Mononuclear cell (primary cell): ENCODE data around the gene AEN. TPM values are rescaled to one million over a fixed set of nuclear protein-coding genes. Genes with fewer than 3 reads are reported as not detected.

ENCODE experiments used
- H3K27me3 ChIP-seq: 2 replicates; pipeline ENCODE4 v1.6.0; 2011; ENCODE audit warnings: low read length, control low read depth; ENCODE audit not compliant: insufficient read depth
- H3K4me1 ChIP-seq: 2 replicates; pipeline ENCODE4 v1.5.1; 2011; ENCODE audit warnings: mild to moderate bottlenecking, low read length, control low read depth; ENCODE audit not compliant: insufficient read depth
- H3K4me3 ChIP-seq: 2 replicates; pipeline ENCODE4 v1.5.1; 2011; ENCODE audit warnings: mild to moderate bottlenecking, low read length, moderate library complexity
- H3K9me3 ChIP-seq: 2 replicates; pipeline ENCODE4 v1.5.1; 2011; ENCODE audit warnings: low read depth, mild to moderate bottlenecking, control low read depth, low read length
- total RNA-seq: library from RNA; depleted of rRNA; stranded (reverse); fragments of >200 nt; gene quantifications from one replicate; pipeline ENCODE4 v1.2.3, GENCODE V29; 2012

Gene AEN
- total RNA-seq, 1 donor = 38.9 TPM

DNA sequence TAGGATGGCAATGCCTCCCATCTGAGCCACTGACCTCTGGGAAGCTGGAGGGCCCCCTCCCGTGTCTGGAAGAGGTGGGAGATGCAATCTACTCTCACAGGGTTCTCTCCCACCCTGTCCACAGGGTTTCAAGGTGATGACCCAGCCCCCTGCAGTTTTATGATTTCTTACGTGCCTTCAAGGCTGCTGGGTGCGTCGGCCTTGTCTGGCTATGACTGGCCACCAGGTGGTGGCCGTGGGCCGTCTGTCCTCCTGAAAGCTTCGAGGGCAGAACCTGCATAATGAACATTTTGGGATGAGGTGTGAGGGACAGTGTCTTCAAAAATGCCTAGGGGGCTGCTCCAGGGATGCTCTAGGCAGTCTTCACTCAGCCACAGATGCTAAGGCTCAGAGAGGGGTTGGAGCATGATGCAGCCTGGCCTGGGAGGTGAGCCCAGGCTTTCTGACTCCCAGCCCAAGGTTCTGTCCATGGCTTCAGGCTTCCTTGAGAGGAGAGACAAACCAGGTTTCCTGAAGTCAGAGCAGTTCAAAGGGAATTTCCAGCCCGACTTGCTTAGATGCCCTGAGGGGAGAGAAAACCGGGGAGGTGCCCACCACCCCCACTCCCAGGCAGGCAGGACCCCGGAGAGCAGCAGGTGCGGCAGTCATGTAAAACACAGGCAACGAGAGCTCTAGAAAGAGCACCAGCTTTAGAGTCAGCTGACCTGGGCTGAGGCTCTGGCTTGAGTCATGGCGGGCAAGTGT, 36.4 kb downstream of the AEN start:
- no peaks in the 10 kb centered on the region for H3K27me3 ChIP-seq
- H3K4me3 ChIP-seq = no peak overlapping the region
- no peaks in the 10 kb centered on the region for H3K9me3 ChIP-seq
- peaks cover 63% of the 10 kb centered on the region for H3K4me1 ChIP-seq

- H3K9me3 ChIP-seq = no peaks in the 10 kb centered on the region
- no peaks in the 10 kb centered on the region for H3K27me3 ChIP-seq
- H3K4me1 ChIP-seq = peaks cover 54% of the 10 kb centered on the region
- no peak overlapping the region for H3K4me3 ChIP-seq
Observed at GRCh38 chr15:88658070-88658965, 37.2 kb downstream of the AEN start.

DNA sequence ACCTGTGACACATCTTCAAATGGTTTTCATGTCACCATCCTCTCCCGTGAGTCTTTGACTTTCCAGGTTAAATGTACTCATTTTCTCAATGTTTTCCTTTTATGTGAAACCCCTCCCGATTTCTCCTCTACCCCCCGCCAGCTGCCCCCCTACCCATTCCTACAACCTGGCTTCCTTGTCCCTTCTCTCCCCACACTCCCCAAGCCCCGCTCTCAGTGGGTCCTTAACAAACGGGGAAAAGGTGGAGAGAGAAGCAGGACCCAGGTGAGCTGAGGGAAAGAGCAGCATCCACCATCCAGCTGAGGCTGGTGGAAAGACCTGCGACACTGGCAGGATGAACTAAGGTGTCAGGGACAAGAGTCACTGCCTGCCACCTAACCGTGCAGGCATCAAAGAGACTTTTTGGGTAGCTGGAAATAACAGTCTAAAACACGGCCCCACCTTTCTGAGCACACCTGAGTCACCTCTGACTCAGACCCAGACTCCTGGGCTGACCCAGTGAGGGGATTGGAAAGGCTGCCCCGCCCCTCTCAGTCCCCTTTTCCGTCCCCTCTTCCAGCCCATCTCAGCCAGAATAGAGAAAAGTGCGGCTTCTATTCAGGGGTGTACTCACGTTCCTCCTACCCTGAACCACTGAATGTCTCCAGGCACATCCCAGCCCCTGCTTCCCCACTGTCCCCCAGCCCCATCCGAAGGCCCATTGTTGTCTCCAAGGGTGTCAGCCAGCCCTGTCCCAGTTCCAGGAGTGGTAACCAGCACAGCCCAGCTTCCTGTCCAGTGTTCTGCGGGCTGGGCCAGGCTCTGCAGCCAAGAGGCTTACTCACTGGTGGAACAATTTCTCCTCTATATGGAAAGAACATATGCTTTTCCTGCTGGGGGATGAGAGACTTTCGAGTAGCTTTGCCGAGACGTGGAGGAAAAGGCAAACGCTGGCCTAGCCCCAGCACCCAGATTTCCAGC, 38.1 kb downstream of the AEN start:
- H3K9me3 ChIP-seq = no peaks in the 10 kb centered on the region
- H3K4me3 ChIP-seq = no peak overlapping the region
- peaks cover 55% of the 10 kb centered on the region for H3K4me1 ChIP-seq
- no peaks in the 10 kb centered on the region for H3K27me3 ChIP-seq

GRCh38 chr15:88661041-88661700, 40.0 kb downstream of the AEN start:
- H3K4me3 ChIP-seq = no peak overlapping the region
- H3K4me1 ChIP-seq = peaks cover 36% of the 10 kb centered on the region
- H3K27me3 ChIP-seq = no peaks in the 10 kb centered on the region
- no peaks in the 10 kb centered on the region for H3K9me3 ChIP-seq

DNA sequence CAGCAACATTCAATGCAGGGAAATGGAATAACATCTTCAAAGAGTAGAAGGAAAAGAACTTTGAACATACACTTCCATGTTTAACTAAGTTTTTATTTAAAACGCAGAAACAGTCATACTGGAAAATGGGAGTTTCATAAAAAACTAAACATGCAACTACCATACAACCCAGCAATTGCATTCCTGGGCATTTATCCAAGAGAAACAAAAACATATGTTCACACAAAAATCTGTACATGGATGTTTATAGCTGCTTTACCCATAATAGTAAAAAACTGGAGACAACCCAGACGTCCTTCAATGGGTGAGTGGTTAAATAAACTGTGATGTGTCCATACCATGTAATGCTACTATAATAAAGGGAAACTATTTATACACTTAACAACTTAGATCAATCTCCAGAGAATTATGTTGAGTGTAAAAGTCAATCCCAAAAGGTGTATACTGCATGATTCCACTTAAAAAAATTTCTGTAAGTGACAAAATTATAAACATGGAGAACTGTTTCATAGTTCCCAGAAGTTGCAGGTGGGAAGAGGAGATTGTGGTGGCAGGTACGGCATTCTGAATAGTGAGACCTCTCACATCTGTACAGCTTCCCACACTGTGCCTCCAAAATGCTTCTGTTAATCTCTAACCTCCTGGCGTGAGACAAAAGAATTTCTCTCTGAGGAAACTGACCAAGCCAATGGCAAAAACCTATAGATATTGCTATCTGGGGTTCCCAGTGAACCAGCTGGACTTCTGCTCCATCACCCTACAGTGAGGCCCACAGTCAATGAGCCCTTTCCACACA, 40.8 kb downstream of the AEN start:
- Histone ChIP-seq H3K27me3 (no peaks in the 10 kb centered on the region), H3K4me3 (no peak overlapping the region), H3K4me1 (peaks cover 28% of the 10 kb centered on the region), H3K9me3 (no peaks in the 10 kb centered on the region)

DNA sequence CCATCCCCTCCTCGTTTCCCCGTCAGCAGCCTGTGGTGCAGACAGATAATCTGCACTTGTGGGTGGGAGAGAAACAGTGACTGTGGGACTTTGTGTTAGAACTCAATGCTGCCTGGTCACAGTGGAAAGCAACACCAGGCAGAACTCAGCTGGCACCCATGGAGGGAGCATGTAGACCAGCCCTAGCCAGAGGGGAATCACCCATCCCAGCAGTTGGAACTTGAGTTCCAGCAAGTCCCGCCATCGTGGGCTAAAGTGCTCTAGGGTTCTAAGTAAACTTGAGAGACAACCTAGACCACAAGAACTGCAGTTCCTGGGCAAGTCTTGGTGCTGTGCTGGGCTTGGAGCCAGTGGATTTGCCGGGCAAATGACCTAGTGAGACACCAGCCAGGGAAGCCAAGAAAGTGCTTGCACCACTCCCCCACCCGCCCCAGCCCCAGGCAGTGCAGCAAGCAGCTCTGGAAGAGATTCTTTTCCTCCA, 42.0 kb downstream of the AEN start:
- Histone ChIP-seq H3K4me3 (no peak overlapping the region), H3K4me1 (peaks cover 18% of the 10 kb centered on the region), H3K27me3 (no peaks in the 10 kb centered on the region), H3K9me3 (no peaks in the 10 kb centered on the region)

DNA sequence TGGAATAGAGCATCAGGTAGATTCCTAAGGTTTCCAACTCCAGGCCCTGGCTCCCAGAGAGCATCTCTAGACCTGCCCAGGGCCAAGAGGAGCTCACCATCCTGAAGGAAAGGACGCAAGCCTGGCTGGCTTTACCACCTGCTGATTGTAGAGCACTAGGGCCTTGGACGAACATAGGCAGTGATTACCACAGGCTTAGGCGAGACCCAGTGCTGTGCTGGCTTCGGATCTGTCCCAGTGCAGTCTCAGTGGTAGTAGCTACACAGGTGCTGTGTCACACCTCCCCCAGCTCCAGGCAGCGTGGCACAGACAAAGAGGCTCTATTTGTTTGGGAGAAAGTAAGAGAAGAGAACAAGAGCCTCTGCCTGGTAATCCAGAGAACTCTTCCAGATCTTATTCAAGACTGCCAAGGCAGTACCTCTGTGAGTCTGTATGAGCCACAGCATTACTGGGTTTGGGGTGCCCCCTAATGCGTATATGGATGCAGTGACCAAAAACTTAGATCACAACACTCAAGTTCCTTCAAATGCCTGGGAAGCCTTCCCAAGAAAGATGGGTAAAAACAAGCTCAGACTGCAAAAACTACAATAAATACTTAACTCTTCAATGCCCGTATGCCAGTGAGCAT, 43.1 kb downstream of the AEN start:
- Histone ChIP-seq H3K4me3 (no peak overlapping the region), H3K27me3 (no peaks in the 10 kb centered on the region), H3K9me3 (no peaks in the 10 kb centered on the region), H3K4me1 (peaks cover 7% of the 10 kb centered on the region)

DNA sequence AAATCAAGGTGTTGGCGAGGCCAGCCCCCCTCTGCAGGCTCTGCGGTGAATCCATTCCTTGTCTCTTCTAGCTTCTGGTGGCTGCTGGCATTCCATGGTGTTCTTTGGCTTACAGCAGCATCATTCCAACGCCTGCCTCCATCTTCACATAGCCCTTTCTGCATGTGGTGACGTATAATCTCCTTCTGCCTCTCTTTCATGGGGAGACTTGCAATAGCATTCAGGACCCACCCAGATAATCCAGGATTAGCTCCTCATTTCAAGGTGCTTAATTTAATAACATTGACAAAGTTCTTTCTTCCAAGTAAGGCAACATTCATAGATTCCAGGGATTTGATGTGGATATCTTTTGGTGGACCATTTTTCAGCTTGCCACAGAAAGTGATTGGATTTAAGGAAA, 53.5 kb downstream of the AEN start:
- Histone ChIP-seq H3K27me3 (peaks cover 4% of the 10 kb centered on the region), H3K4me3 (no peak overlapping the region), H3K4me1 (no peaks in the 10 kb centered on the region), H3K9me3 (no peaks in the 10 kb centered on the region)

GRCh38 chr15:88678755-88679154, 57.6 kb downstream of the AEN start:
- Histone ChIP-seq H3K4me1 (peaks cover 3% of the 10 kb centered on the region), H3K9me3 (no peaks in the 10 kb centered on the region), H3K4me3 (no peak overlapping the region), H3K27me3 (no peaks in the 10 kb centered on the region)

- no peak overlapping the region for H3K4me3 ChIP-seq
- H3K9me3 ChIP-seq = no peaks in the 10 kb centered on the region
- H3K27me3 ChIP-seq = no peaks in the 10 kb centered on the region
- peaks cover 3% of the 10 kb centered on the region for H3K4me1 ChIP-seq
Observed at GRCh38 chr15:88680241-88681001, 59.3 kb downstream of the AEN start.

DNA sequence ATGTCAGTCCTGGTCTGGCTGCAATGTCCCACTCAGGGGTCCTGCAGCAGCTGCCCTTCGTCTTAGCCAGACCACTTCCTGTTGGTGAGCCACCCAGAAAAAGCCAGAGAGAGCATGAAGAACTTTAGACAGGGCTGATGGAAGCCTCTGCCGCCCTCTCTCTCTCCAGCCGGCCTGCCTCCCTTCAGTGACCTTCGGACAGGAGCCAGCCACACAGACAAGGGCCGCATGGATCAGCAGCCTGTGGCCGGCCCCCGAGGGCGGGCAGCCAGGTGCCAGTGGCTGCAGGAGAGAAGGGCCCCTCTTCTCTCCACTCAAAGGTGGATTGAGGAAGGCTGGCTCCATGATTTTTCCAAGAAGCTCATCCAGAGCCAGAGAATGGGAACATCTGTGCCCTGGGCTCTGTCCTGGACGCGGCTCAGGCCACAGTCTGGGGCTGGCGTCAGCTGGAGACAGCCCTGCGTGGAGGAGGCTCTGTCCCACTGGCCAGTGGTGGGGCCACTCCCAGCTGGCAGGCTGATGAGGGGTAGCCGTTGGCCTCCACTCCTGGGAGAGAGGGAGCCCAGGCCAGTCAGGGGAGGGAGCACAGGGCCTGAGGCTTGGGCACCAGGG, 60.6 kb downstream of the AEN start:
- Histone ChIP-seq H3K9me3 (no peaks in the 10 kb centered on the region), H3K4me1 (peaks cover 3% of the 10 kb centered on the region), H3K4me3 (no peak overlapping the region), H3K27me3 (no peaks in the 10 kb centered on the region)
